Hepatocyte (in vitro differentiated cells): ENCODE measurements around the gene DOK1. TPM values are rescaled to one million over a fixed set of nuclear protein-coding genes. Genes with fewer than 3 reads are reported as not detected.

Experiments used
- DNase-seq: peaks from one replicate; pipeline ENCODE4 v3.0.0-alpha.2; 2016; ENCODE audit warnings: low spot score
- H2AFZ ChIP-seq: fragments of 200-600 bp; sonication (generic); 2 replicates; pipeline ENCODE4 v1.6.0; 2016; ENCODE audit warnings: antibody characterized with exemption, mild to moderate bottlenecking
- H3K27ac ChIP-seq: fragments of 200-600 bp; sonication (generic); 2 replicates; pipeline ENCODE4 v1.5.1; 2016; ENCODE audit warnings: mild to moderate bottlenecking
- H3K27me3 ChIP-seq: fragments of 200-600 bp; sonication (generic); 2 replicates; pipeline ENCODE4 v1.6.1; 2016
- H3K36me3 ChIP-seq: fragments of 200-600 bp; sonication (generic); replicated peaks from 2 replicates; pipeline ENCODE4 v1.5.1; 2016; ENCODE audit warnings: low read depth; ENCODE audit not compliant: insufficient read depth
- H3K4me1 ChIP-seq: fragments of 200-600 bp; sonication (generic); 2 replicates; pipeline ENCODE4 v1.5.1; 2016; ENCODE audit warnings: mild to moderate bottlenecking, moderate library complexity; ENCODE audit not compliant: insufficient read depth
- H3K4me2 ChIP-seq: fragments of 200-600 bp; sonication (generic); 2 replicates; pipeline ENCODE4 v1.6.0; 2016
- H3K4me3 ChIP-seq: fragments of 200-600 bp; sonication (generic); 2 replicates; pipeline ENCODE4 v1.5.1; 2016; ENCODE audit warnings: mild to moderate bottlenecking
- H3K79me2 ChIP-seq: fragments of 200-600 bp; sonication (generic); 2 replicates; pipeline ENCODE4 v1.6.0; 2017; ENCODE audit warnings: mild to moderate bottlenecking
- H3K9me2 ChIP-seq: fragments of 200-600 bp; sonication (generic); replicated peaks from 2 replicates; pipeline ENCODE4 v1.6.0; 2017; ENCODE audit warnings: mild to moderate bottlenecking; ENCODE audit not compliant: insufficient read depth
- H3K9me3 ChIP-seq: fragments of 200-600 bp; sonication (generic); 2 replicates; pipeline ENCODE4 v1.5.1; 2016; ENCODE audit warnings: low read depth, mild to moderate bottlenecking
- H4K20me1 ChIP-seq: fragments of 200-600 bp; sonication (generic); 2 replicates; pipeline ENCODE4 v1.6.0; 2016; ENCODE audit warnings: mild to moderate bottlenecking; ENCODE audit not compliant: insufficient read depth, poor library complexity, severe bottlenecking
- CTCF ChIP-seq: fragments of 200-600 bp; sonication (generic); IDR thresholded peaks from 2 replicates; pipeline ENCODE4 v1.5.1; 2016; ENCODE audit warnings: antibody characterized with exemption, mild to moderate bottlenecking; ENCODE audit not compliant: poor library complexity
- EZH2 ChIP-seq: fragments of 200-600 bp; sonication (generic); IDR thresholded peaks from 2 replicates; pipeline ENCODE4 v1.6.1; 2016; ENCODE audit warnings: antibody characterized with exemption, mild to moderate bottlenecking, borderline replicate concordance
- EZH2phosphoT487 ChIP-seq: fragments of 200-600 bp; sonication (generic); IDR thresholded peaks from one replicate; pipeline ENCODE4 v1.6.1; 2018; ENCODE audit warnings: antibody characterized with exemption, mild to moderate bottlenecking, low read depth, moderate library complexity; ENCODE audit not compliant: unreplicated experiment, severe bottlenecking
- WGBS: methylation state at CpG from one replicate; pipeline ENCODE4 v1.1.6; 2016; ENCODE audit warnings: low lambda C conversion rate; ENCODE audit errors: missing lambda C conversion rate; 5-methylcytosine and 5-hydroxymethylcytosine counted together
- polyA plus RNA-seq: library from polyadenylated mRNA; unstranded; fragments of >200 nt; fragmentation: Nextera tagmentation; extraction: Ambion mirVana; gene quantifications from 2 replicates; pipeline ENCODE4 v1.2.1, GENCODE V29; 2016
- total RNA-seq: library from RNA; depleted of rRNA; stranded (reverse); fragments of >200 nt; gene quantifications from 2 replicates; pipeline ENCODE4 v1.2.3, GENCODE V29; 2014

DOK1 gene
- total and polyA plus RNA-seq, 2 experiments from 2014 or later: 8.0 to 11.4 TPM

- no peak overlapping the region for H3K4me3 ChIP-seq
- no peaks in the 10 kb centered on the region for H3K9me2 ChIP-seq
- peak overlapping the region; percentile 74 for H3K4me2 ChIP-seq
- no peaks in the 10 kb centered on the region for H3K36me3 ChIP-seq
- no peak overlapping the region for H3K27ac ChIP-seq
- H2AFZ ChIP-seq: peak overlapping the region; percentile 66
- no peaks in the 10 kb centered on the region for H3K79me2 ChIP-seq
- peaks cover 6% of the 10 kb centered on the region for H3K4me1 ChIP-seq
- WGBS: 7% methylated on average over 52 of the region's 60 CpGs
- DNase-seq: no peak
- TF ChIP-seq CTCF: no peak
- peak; percentile 94 for TF ChIP-seq EZH2
- TF ChIP-seq EZH2phosphoT487: peak; percentile 14
- H4K20me1 ChIP-seq: no peaks in the 10 kb centered on the region
- H3K27me3 ChIP-seq: peaks cover 98% of the 10 kb centered on the region
- H3K9me3 ChIP-seq: no peaks in the 10 kb centered on the region
Observed at GRCh38 chr2:74515271-74515980, 39.1 kb upstream of the DOK1 start.

GRCh38 chr2:74515981-74516633 lies 38.4 kb upstream of the DOK1 start:
- H3K27me3 ChIP-seq: peaks cover 97% of the 10 kb centered on the region
- H3K79me2 ChIP-seq: no peaks in the 10 kb centered on the region
- peak; percentile 53 for DNase-seq
- no peaks in the 10 kb centered on the region for H3K9me2 ChIP-seq
- H3K4me3 ChIP-seq: no peak overlapping the region
- H3K36me3 ChIP-seq: no peaks in the 10 kb centered on the region
- H3K9me3 ChIP-seq: no peaks in the 10 kb centered on the region
- 7% methylated on average over 56 of the region's 72 CpGs for WGBS
- TF ChIP-seq EZH2 (peak; percentile 68), EZH2phosphoT487 (peak; percentile 38), CTCF (no peak)
- no peak overlapping the region for H3K27ac ChIP-seq
- no peaks in the 10 kb centered on the region for H4K20me1 ChIP-seq
- H2AFZ ChIP-seq: peak overlapping the region; percentile 66
- peaks cover 6% of the 10 kb centered on the region for H3K4me1 ChIP-seq
- peak overlapping the region; percentile 74 for H3K4me2 ChIP-seq

GRCh38 chr2:74516650-74517049 lies 37.9 kb upstream of the DOK1 start:
- Histone ChIP-seq H3K4me2 (peak overlapping the region; percentile 74), H3K9me2 (no peaks in the 10 kb centered on the region), H4K20me1 (no peaks in the 10 kb centered on the region), H2AFZ (no peak overlapping the region), H3K36me3 (no peaks in the 10 kb centered on the region), H3K79me2 (no peaks in the 10 kb centered on the region), H3K4me3 (no peak overlapping the region), H3K27me3 (peaks cover 92% of the 10 kb centered on the region), H3K4me1 (peaks cover 6% of the 10 kb centered on the region), H3K9me3 (no peaks in the 10 kb centered on the region), H3K27ac (no peak overlapping the region)
- WGBS: 87% methylated on average over 13 of the region's 13 CpGs
- DNase-seq: no peak
- TF ChIP-seq EZH2phosphoT487 (peak; percentile 7), EZH2 (no peak), CTCF (no peak)
